ENCODE data around the gene TPTE. TPM values are rescaled to one million over a fixed set of nuclear protein-coding genes. Genes with fewer than 3 reads are reported as not detected.

TPTE gene
- total RNA-seq, 2 donors from 2014 or later: not detected

Small RNAs within 50 kb of the gene (small RNA-seq; reads per million reads assigned to genes)
- not detected for gene CYCSP41

Measured in body of pancreas (tissue), 2 donors.